Natural killer cell (primary cell): ENCODE measurements around the gene ZNF81. TPM values are rescaled to one million over a fixed set of nuclear protein-coding genes. Genes with fewer than 3 reads are reported as not detected.
A peak's percentile ranks its signal among the peaks of the same experiment; 100 is the strongest.

Experiments used
- ATAC-seq, 3 donors: fragments of 150-1000 bp in 2 of 3; fragments of 200-7000 bp in 1 of 3; cut with Tn5 transposase; 1 replicate in 1 of 3; 2 replicates in 2 of 3; pipeline ENCODE4 v1.10.0; 2021; ENCODE audit warnings: mild to moderate bottlenecking in 2 of 3, moderate library complexity in 2 of 3
- DNase-seq, 2 donors: peaks; one replicate each; pipeline versions ENCODE4 v3.0.0 to v3.0.0-alpha.2; 2013 to 2021; ENCODE audit warnings: mixed read lengths in 1 of 2
- H3K27ac ChIP-seq: one replicate; pipeline ENCODE4 v1.5.1; 2013; ENCODE audit warnings: mild to moderate bottlenecking, low read length
- H3K27me3 ChIP-seq: one replicate; pipeline ENCODE4 v1.6.1; 2013; ENCODE audit warnings: low read length; ENCODE audit not compliant: control insufficient read depth, insufficient read depth
- H3K36me3 ChIP-seq: one replicate; pipeline ENCODE4 v1.6.1; 2013; ENCODE audit warnings: low read length; ENCODE audit not compliant: control insufficient read depth, insufficient read depth
- H3K4me1 ChIP-seq: one replicate; pipeline ENCODE4 v1.6.1; 2013; ENCODE audit warnings: low read length; ENCODE audit not compliant: control insufficient read depth, insufficient read depth
- H3K4me3 ChIP-seq: one replicate; pipeline ENCODE4 v1.5.1; 2013; ENCODE audit warnings: low read length
- H3K9me3 ChIP-seq: one replicate; pipeline ENCODE4 v1.6.1; 2013; ENCODE audit warnings: low read length; ENCODE audit not compliant: control insufficient read depth, insufficient read depth
- H3K27ac Mint-ChIP-seq, 2 donors: one replicate each; pipeline ENCODE4 v1.8.0; 2022; ENCODE audit warnings: mild to moderate bottlenecking in 2 of 2, mixed read lengths in 2 of 2, moderate library complexity in 1 of 2
- H3K27me3 Mint-ChIP-seq, 2 donors: one replicate each; pipeline ENCODE4 v1.8.0; 2022; ENCODE audit warnings: low read depth in 2 of 2, mixed read lengths in 2 of 2
- H3K36me3 Mint-ChIP-seq: one replicate; pipeline ENCODE4 v1.8.0; 2022; ENCODE audit warnings: mixed read lengths
- H3K4me1 Mint-ChIP-seq, 2 donors: one replicate each; pipeline ENCODE4 v1.8.0; 2022; ENCODE audit warnings: mixed read lengths in 2 of 2
- H3K4me3 Mint-ChIP-seq: one replicate; pipeline ENCODE4 v1.8.0; 2022; ENCODE audit warnings: mild to moderate bottlenecking, moderate library complexity, mixed read lengths
- H3K9me3 Mint-ChIP-seq, 2 donors: one replicate each; pipeline ENCODE4 v1.8.0; 2022; ENCODE audit warnings: mixed read lengths in 2 of 2
- CTCF ChIP-seq: fragments of 200-600 bp; IDR thresholded peaks from one replicate; pipeline ENCODE4 v1.8.0; 2022; ENCODE audit warnings: antibody characterized with exemption
- WGBS: methylation state at CpG from one replicate; pipeline ENCODE4 v1.1.7; 2013; ENCODE audit warnings: missing lambda C conversion rate; ENCODE audit not compliant: insufficient coverage; 5-methylcytosine and 5-hydroxymethylcytosine counted together
- intact Hi-C: fragments of 100-400 bp; cut with micrococcal nuclease; formaldehyde crosslinking; loops from one replicate; pipeline ENCODE4 v1.14.2; 2022
- total RNA-seq, 4 donors: library from RNA; stranded (reverse); fragments of 120-200 nt in 1 of 4; gene quantifications; one replicate each; pipeline versions ENCODE4 v1.2.3 to v1.2.4, GENCODE V29; 2013 to 2022

ZNF81 gene
- total RNA-seq, 3 donors from 2014 or later (not counting 1 experiment from before 2014, with no cell fraction given), result 20.9 to 23.7 (median 21.2) TPM

GRCh38 chrX:47850901-47851300 is 14.2 kb downstream of the ZNF81 start:
- no peak for ATAC-seq
- no peak for TF ChIP-seq CTCF
- Histone ChIP-seq H3K27me3 (no peaks in the 10 kb centered on the region), H3K4me1 (peaks cover 5% of the 10 kb centered on the region), H3K27ac (no peak overlapping the region), H3K36me3 (peaks cover 18% of the 10 kb centered on the region), H3K4me3 (no peak overlapping the region), H3K9me3 (no peaks in the 10 kb centered on the region)
- no CpG with 5 or more reads among the region's 1 CpG for WGBS
- Mint-ChIP-seq H3K27ac (peak overlapping the region in 1 of 2 donors; percentile 9), H3K36me3 (no peaks in the 10 kb centered on the region), H3K27me3 (peaks cover 0 to 8% of the 10 kb centered on the region in 2 donors), H3K4me1 (peaks cover 17 to 31% of the 10 kb centered on the region in 2 donors), H3K9me3 (no peaks in the 10 kb centered on the region), H3K4me3 (no peak overlapping the region)
- DNase-seq, result no peak
- intact Hi-C loops, result no loop called here

- no peaks in the 10 kb centered on the region for H3K27me3 ChIP-seq
- peak in 1 of 2 donors; percentile 58 for DNase-seq
- no peaks in the 10 kb centered on the region for H3K9me3 Mint-ChIP-seq
- peaks cover 15 to 27% of the 10 kb centered on the region in 2 donors for H3K4me1 Mint-ChIP-seq
- WGBS, result 72% methylated on average over 8 of the region's 10 CpGs
- peak overlapping the region; percentile 42 to 69 for H3K27ac Mint-ChIP-seq
- no peak for TF ChIP-seq CTCF
- no peak overlapping the region for H3K4me3 ChIP-seq
- H3K36me3 ChIP-seq, result no peaks in the 10 kb centered on the region
- intact Hi-C loops, result no loop called here
- H3K9me3 ChIP-seq, result no peaks in the 10 kb centered on the region
- no peaks in the 10 kb centered on the region for H3K36me3 Mint-ChIP-seq
- peak in 1 of 3 donors; percentile 36 for ATAC-seq
- H3K27me3 Mint-ChIP-seq, result peaks cover 0 to 8% of the 10 kb centered on the region in 2 donors
- H3K4me3 Mint-ChIP-seq, result no peak overlapping the region
- H3K27ac ChIP-seq, result no peak overlapping the region
- peaks cover 3% of the 10 kb centered on the region for H3K4me1 ChIP-seq
Observed at GRCh38 chrX:47854474-47854873, 17.8 kb downstream of the ZNF81 start.

GRCh38 chrX:47859686-47860085 is 23.0 kb downstream of the ZNF81 start:
- no peak for TF ChIP-seq CTCF
- Mint-ChIP-seq H3K4me1 (no peaks in the 10 kb centered on the region), H3K27me3 (no peaks in the 10 kb centered on the region), H3K36me3 (no peaks in the 10 kb centered on the region), H3K27ac (no peak overlapping the region), H3K4me3 (no peak overlapping the region), H3K9me3 (no peaks in the 10 kb centered on the region)
- intact Hi-C loops, result no loop called here
- 96% methylated on average over 3 of the region's 4 CpGs for WGBS
- no peak for DNase-seq
- peaks cover 11% of the 10 kb centered on the region for H3K36me3 ChIP-seq
- H3K9me3 ChIP-seq, result no peaks in the 10 kb centered on the region
- ATAC-seq, result no peak
- no peaks in the 10 kb centered on the region for H3K27me3 ChIP-seq
- H3K4me3 ChIP-seq, result no peak overlapping the region
- no peaks in the 10 kb centered on the region for H3K4me1 ChIP-seq
- H3K27ac ChIP-seq, result no peak overlapping the region

GRCh38 chrX:47862680-47863079 is 26.0 kb downstream of the ZNF81 start:
- no peak for DNase-seq
- intact Hi-C loops, result no loop called here
- Histone ChIP-seq H3K27me3 (no peaks in the 10 kb centered on the region), H3K36me3 (peaks cover 11% of the 10 kb centered on the region), H3K4me3 (no peak overlapping the region), H3K4me1 (no peaks in the 10 kb centered on the region), H3K9me3 (no peaks in the 10 kb centered on the region), H3K27ac (no peak overlapping the region)
- no peak for TF ChIP-seq CTCF
- WGBS, result 71% methylated on average over 2 of the region's 2 CpGs
- H3K27ac Mint-ChIP-seq, result no peak overlapping the region
- no peak overlapping the region for H3K4me3 Mint-ChIP-seq
- ATAC-seq, result no peak
- H3K9me3 Mint-ChIP-seq, result no peaks in the 10 kb centered on the region
- no peaks in the 10 kb centered on the region for H3K27me3 Mint-ChIP-seq
- H3K36me3 Mint-ChIP-seq, result no peaks in the 10 kb centered on the region
- H3K4me1 Mint-ChIP-seq, result no peaks in the 10 kb centered on the region
